IMR-90 (cell line): ENCODE data around the gene FLYWCH1. TPM values are rescaled to one million over a fixed set of nuclear protein-coding genes. Genes with fewer than 3 reads are reported as not detected.

ENCODE experiments used
- ATAC-seq: fragments of 200-7000 bp; cut with Tn5 transposase; 2 replicates; pipeline ENCODE4 v1.9.1; 2020; ENCODE audit warnings: low read depth, mild to moderate bottlenecking, moderate library complexity
- BruUV-seq: library from RNA; stranded (reverse); fragments of 400-500 nt; replicated peaks from 2 replicates; lab custom pipeline; 2021; lab: Mats Ljungman, UMichigan
- CTCF ChIA-PET: fragments of 300-600 bp; formaldehyde crosslinking; extraction: SDS; loops from one replicate; lab custom pipeline; 2021; ENCODE audit warnings: antibody characterized with exemption; lab: Yijun Ruan, JAX
- POLR2A ChIA-PET: fragments of 300-600 bp; sonication (Branson Sonifier 250); formaldehyde crosslinking; loops from one replicate; lab custom pipeline; 2022; ENCODE audit warnings: antibody characterized with exemption; ENCODE audit not compliant: unreplicated experiment; lab: Charles Lee
- DNase-seq: peaks from one replicate; pipeline ENCODE4 v3.0.0; 2013
- H2AFZ ChIP-seq: replicated peaks from 2 replicates; pipeline ENCODE3; 2013; ENCODE audit warnings: low read length, mild to moderate bottlenecking; ENCODE audit not compliant: poor library complexity
- H2AK5ac ChIP-seq: 2 replicates; pipeline ENCODE4 v1.6.1; 2013; ENCODE audit warnings: low read depth, low read length, inconsistent platforms
- H2AK9ac ChIP-seq: replicated peaks from 2 replicates; pipeline ENCODE3; 2013; ENCODE audit warnings: mild to moderate bottlenecking, low read depth, low read length, moderate library complexity; ENCODE audit not compliant: poor library complexity
- H2BK120ac ChIP-seq: 2 replicates; pipeline ENCODE4 v1.6.1; 2013; ENCODE audit warnings: low read depth, low read length, inconsistent platforms
- H2BK15ac ChIP-seq: 3 replicates; pipeline ENCODE4 v1.6.1; 2013; ENCODE audit warnings: low read depth, low read length, inconsistent platforms
- H2BK20ac ChIP-seq: 2 replicates; pipeline ENCODE4 v1.6.1; 2013; ENCODE audit warnings: low read depth, mild to moderate bottlenecking, inconsistent platforms, low read length, moderate library complexity
- H2BK5ac ChIP-seq: 2 replicates; pipeline ENCODE4 v1.6.1; 2013; ENCODE audit warnings: mild to moderate bottlenecking, low read depth, low read length, inconsistent platforms; ENCODE audit not compliant: poor library complexity, severe bottlenecking
- H3K14ac ChIP-seq: replicated peaks from 2 replicates; pipeline ENCODE4 v1.6.1; 2013; ENCODE audit warnings: low read depth, low read length, inconsistent platforms
- H3K18ac ChIP-seq: 2 replicates; pipeline ENCODE4 v1.6.1; 2013; ENCODE audit warnings: low read depth, low read length, control low read depth
- H3K23ac ChIP-seq: 2 replicates; pipeline ENCODE4 v1.6.1; 2013; ENCODE audit warnings: low read depth, low read length, inconsistent platforms
- H3K27ac ChIP-seq: 2 replicates; pipeline ENCODE4 v1.5.1; 2013; ENCODE audit warnings: mild to moderate bottlenecking, control low read depth, low read length; ENCODE audit not compliant: insufficient read depth
- H3K27me3 ChIP-seq: 2 replicates; pipeline ENCODE4 v1.6.1; 2013; ENCODE audit warnings: low read length; ENCODE audit not compliant: control insufficient read depth, insufficient read depth
- H3K36me3 ChIP-seq: 2 replicates; pipeline ENCODE4 v1.6.1; 2013; ENCODE audit warnings: low read length, mixed read lengths; ENCODE audit not compliant: control insufficient read depth, insufficient read depth
- H3K4ac ChIP-seq: 2 replicates; pipeline ENCODE4 v1.6.1; 2013; ENCODE audit warnings: low read depth, low read length, inconsistent platforms
- H3K4me1 ChIP-seq: 2 replicates; pipeline ENCODE4 v1.6.1; 2013; ENCODE audit warnings: low read length, mixed read lengths; ENCODE audit not compliant: control insufficient read depth, insufficient read depth
- H3K4me2 ChIP-seq: 2 replicates; pipeline ENCODE4 v1.6.1; 2013; ENCODE audit warnings: low read depth, mild to moderate bottlenecking, control low read depth, low read length, moderate library complexity
- H3K4me3 ChIP-seq: 2 replicates; pipeline ENCODE4 v1.5.1; 2013; ENCODE audit warnings: low read depth, mild to moderate bottlenecking, control low read depth, low read length, moderate library complexity; ENCODE audit not compliant: insufficient read depth
- H3K56ac ChIP-seq: 2 replicates; pipeline ENCODE4 v1.6.1; 2013; ENCODE audit warnings: low read length, inconsistent platforms; ENCODE audit not compliant: insufficient read depth; ENCODE audit errors: extremely low read depth
- H3K79me1 ChIP-seq, 2 experiments: 2 replicates each; pipeline ENCODE4 v1.6.1; 2013; ENCODE audit warnings: low read length in 2 of 2, inconsistent platforms in 1 of 2, low read depth in 1 of 2
- H3K9ac ChIP-seq: 2 replicates; pipeline ENCODE4 v1.6.1; 2013; ENCODE audit warnings: low read depth, low read length, control low read depth
- H3K9me1 ChIP-seq: 2 replicates; pipeline ENCODE4 v1.6.1; 2013; ENCODE audit warnings: low read length, inconsistent platforms; ENCODE audit not compliant: insufficient read depth
- H3K9me3 ChIP-seq: 2 replicates; pipeline ENCODE4 v1.6.1; 2013; ENCODE audit warnings: low read length; ENCODE audit not compliant: control insufficient read depth, insufficient read depth
- H4K20me1 ChIP-seq: 2 replicates; pipeline ENCODE4 v1.6.1; 2013; ENCODE audit warnings: low read length, inconsistent platforms; ENCODE audit not compliant: insufficient read depth
- H4K5ac ChIP-seq: 2 replicates; pipeline ENCODE4 v1.6.1; 2013; ENCODE audit warnings: mild to moderate bottlenecking, low read depth, low read length, control low read depth
- H4K8ac ChIP-seq, 2 experiments: 2 replicates each; pipeline ENCODE4 v1.6.1; 2013; ENCODE audit warnings: low read depth in 2 of 2, low read length in 2 of 2, control low read depth in 1 of 2, inconsistent platforms in 1 of 2
- H4K91ac ChIP-seq: 2 replicates; pipeline ENCODE4 v1.6.1; 2013; ENCODE audit warnings: low read depth, low read length, inconsistent platforms; ENCODE audit not compliant: insufficient read depth
- CHD1 ChIP-seq: IDR thresholded peaks from 2 replicates; pipeline ENCODE4 v1.6.1; 2012; ENCODE audit warnings: low read depth, low read length, improper control_type of control experiment
- MAFK ChIP-seq: IDR thresholded peaks from 2 replicates; pipeline ENCODE4 v1.6.1; 2012; ENCODE audit warnings: low read depth, low read length, improper control_type of control experiment
- MXI1 ChIP-seq: IDR thresholded peaks from 2 replicates; pipeline ENCODE4 v1.6.1; 2012; ENCODE audit warnings: low read depth, mild to moderate bottlenecking, low read length, moderate library complexity, borderline replicate concordance
- RFX5 ChIP-seq: IDR thresholded peaks from 2 replicates; pipeline ENCODE4 v1.8.0; 2012; ENCODE audit warnings: low read depth, mild to moderate bottlenecking, low read length, moderate library complexity
- WGBS, 2 experiments: methylation state at CpG; one replicate each; pipeline versions ENCODE4 v1.1.5 to v1.1.7; 2013; ENCODE audit warnings: missing lambda C conversion rate in 2 of 2; ENCODE audit not compliant: insufficient read length in 1 of 2; ENCODE audit errors: extremely low coverage in 2 of 2; 5-methylcytosine and 5-hydroxymethylcytosine counted together
- dilution Hi-C: fragments of 300-500 bp; cut with HindIII; formaldehyde crosslinking; loops from one replicate; pipeline ENCODE4 v1.14.3; 2018; ENCODE audit warnings: low sequenced_read_pairs; ENCODE audit not compliant: unreplicated experiment
- in situ Hi-C: fragments of 300-500 bp; cut with MboI; formaldehyde crosslinking; loops from 3 replicates; pipeline ENCODE4 v1.14.3; 2019; ENCODE audit warnings: low sequenced_read_pairs, inconsistent platforms, mixed read lengths
- intact Hi-C: fragments of 100-400 bp; cut with micrococcal nuclease; formaldehyde crosslinking; loops from 2 replicates; pipeline ENCODE4 v1.10.0; 2022
- polyA plus RNA-seq, 3 experiments: library from polyadenylated mRNA; depleted of rRNA; stranded (reverse); fragments of >200 nt; gene quantifications; 2 replicates each; pipeline ENCODE4 v1.2.3, GENCODE V29; 2012; ENCODE audit warnings: low replicate concordance in 1 of 3
- total RNA-seq: library from RNA; depleted of rRNA; stranded (reverse); fragments of >200 nt; gene quantifications from 2 replicates; pipeline ENCODE4 v1.2.3, GENCODE V29; 2012
- TF ChIP-seq, protein P1 (sequence below): fragments of 150-350 bp; IDR thresholded peaks from 2 replicates; pipeline ENCODE4 v1.6.1; 2017; ENCODE audit warnings: mild to moderate bottlenecking, antibody characterized with exemption, low read length, low read depth

The FLYWCH1 gene
- total and polyA plus RNA-seq, 2 of the 4 experiments (the other 2 are of a cell fraction), result 14.3 to 25.2 TPM

DNA sequence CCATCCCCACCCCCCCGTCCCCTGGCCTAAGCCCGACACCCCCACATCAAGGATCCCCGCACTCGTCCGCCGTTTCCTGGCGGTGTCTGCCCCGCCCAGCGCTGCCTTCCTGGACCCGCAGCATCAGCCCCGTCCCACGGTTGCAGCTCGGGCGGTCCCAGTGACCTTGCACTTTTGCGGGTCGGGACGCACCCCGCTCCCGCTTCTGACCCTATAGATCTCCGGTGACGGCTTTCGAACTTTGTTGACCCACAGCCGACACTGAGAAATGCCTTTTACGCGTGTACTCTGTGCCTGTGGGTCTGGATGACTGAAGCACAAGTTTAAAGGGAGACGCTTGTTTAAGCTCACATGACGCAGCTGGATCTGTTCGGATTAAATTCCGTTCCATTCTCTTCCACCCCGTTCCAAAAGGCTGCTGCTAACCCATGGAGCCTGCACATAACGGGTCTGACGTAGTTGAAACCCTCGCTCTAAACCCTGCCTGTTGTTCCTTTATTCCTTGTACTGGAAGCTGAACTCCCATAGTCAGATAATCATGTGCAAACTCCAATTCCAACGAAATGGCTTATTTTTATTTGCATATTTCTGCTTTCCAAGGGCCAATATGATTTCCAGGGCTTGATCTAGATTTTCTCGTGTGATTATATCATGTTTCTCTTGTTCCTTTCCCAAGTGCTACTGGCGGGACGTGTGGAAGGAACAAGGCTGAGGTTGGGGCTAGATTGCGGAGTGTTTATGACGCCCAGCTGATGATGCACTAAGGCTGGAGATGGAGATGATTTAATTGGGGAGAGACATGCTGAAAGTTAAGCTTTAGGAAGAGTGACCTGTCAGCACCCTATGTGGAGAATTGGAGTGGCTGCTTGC is 834 bp downstream of the FLYWCH1 start:
- Histone ChIP-seq H3K56ac (peak overlapping the region; percentile 85), H3K9me1 (peaks cover 3% of the 10 kb centered on the region; the same call in 1 of the 2 replicates), H3K18ac (peak overlapping the region; percentile 0; the same call in 1 of the 2 replicates), H2AK5ac (peak overlapping the region; percentile 46), H4K8ac (peak overlapping the region in 1 of 2 experiments; percentile 26; a peak in 2 of 4 replicates), H3K79me1 (peaks cover 7 to 38% of the 10 kb centered on the region in 2 experiments), H3K14ac (peak overlapping the region; percentile 97), H3K9me3 (no peaks in the 10 kb centered on the region), H2BK120ac (peak overlapping the region; percentile 27), H3K4me2 (peak overlapping the region; percentile 81), H3K9ac (peak overlapping the region; percentile 69), H3K27ac (peak overlapping the region; percentile 62), H3K36me3 (peaks cover 12% of the 10 kb centered on the region), H4K5ac (peak overlapping the region; percentile 0; the same call in 1 of the 2 replicates), H3K4me1 (peaks cover 6% of the 10 kb centered on the region), H3K23ac (peak overlapping the region; percentile 61), H2BK15ac (peak overlapping the region; percentile 0; the same call in 1 of the 3 replicates), H3K4ac (peak overlapping the region; percentile 73), H2AFZ (peak overlapping the region; percentile 100), H2BK20ac (no peak overlapping the region), H3K4me3 (peak overlapping the region; percentile 60), H2BK5ac (peak overlapping the region; percentile 28), H3K27me3 (no peaks in the 10 kb centered on the region), H2AK9ac (peak overlapping the region; percentile 98), H4K20me1 (peaks cover 10% of the 10 kb centered on the region; the same call in 1 of the 2 replicates), H4K91ac (peak overlapping the region; percentile 64)
- TF ChIP-seq RFX5 (no peak), MAFK (no peak), CHD1 (no peak), MXI1 (peak; percentile 48; the same call in 1 of the 2 replicates)
- TF ChIP-seq, protein P1, sequence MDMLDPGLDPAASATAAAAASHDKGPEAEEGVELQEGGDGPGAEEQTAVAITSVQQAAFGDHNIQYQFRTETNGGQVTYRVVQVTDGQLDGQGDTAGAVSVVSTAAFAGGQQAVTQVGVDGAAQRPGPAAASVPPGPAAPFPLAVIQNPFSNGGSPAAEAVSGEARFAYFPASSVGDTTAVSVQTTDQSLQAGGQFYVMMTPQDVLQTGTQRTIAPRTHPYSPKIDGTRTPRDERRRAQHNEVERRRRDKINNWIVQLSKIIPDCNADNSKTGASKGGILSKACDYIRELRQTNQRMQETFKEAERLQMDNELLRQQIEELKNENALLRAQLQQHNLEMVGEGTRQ, result peak; percentile 43; the same call in 1 of the 2 replicates
- peak; percentile 73 for DNase-seq
- intact Hi-C loops (no loop called here), in situ Hi-C loops (loop anchor here (10.0 kb wide), 1 partner anchor 78 kb away; the partner anchor contains the start of gene ZG16B), dilution Hi-C loops (no loop called here)
- ChIA-PET POLR2A (no interaction called here), CTCF (interaction anchor here (0.6 to 1.7 kb wide), 2 partner anchors 14 to 74 kb away, joined by 3 to 4 read pairs; no protein-coding TSS in a partner anchor)
- 5% methylated on average over 23 of the region's 39 CpGs; no CpG with 5 or more reads in 1 of the 2 experiments for WGBS, 2 experiments
- no TSS peak for BruUV-seq
- peak; percentile 36 for ATAC-seq
